ENCODE measurements around the gene IPCEF1. TPM values are rescaled to one million over a fixed set of nuclear protein-coding genes. Genes with fewer than 3 reads are reported as not detected.
A peak's percentile ranks its signal among the peaks of the same experiment; 100 is the strongest.

Gene IPCEF1
- total RNA-seq, 1 experiment from 2014 or later = 0.54 TPM

DNA sequence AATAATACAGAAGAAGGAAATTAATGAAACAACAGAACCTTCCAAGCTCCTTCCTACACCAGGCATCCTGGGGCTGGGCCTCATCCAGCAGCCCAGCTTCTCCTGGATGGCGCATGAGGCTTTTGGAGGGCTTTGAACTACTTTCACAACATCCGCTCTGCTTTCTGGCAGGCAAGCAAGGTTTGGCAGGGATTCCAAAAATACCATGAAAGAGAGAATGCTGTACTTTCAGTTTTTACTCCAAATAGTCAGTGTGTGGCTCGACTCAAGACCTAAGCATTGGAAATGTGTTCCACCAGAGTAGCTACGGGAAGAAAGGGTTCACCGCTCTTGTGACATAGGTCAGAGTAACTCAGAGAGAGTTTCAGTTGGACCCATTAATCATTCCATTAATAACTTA lies 192.2 kb downstream of the IPCEF1 start:
- DNase-seq (ENCODE audit: low spot score) = peak; percentile 76

DNA sequence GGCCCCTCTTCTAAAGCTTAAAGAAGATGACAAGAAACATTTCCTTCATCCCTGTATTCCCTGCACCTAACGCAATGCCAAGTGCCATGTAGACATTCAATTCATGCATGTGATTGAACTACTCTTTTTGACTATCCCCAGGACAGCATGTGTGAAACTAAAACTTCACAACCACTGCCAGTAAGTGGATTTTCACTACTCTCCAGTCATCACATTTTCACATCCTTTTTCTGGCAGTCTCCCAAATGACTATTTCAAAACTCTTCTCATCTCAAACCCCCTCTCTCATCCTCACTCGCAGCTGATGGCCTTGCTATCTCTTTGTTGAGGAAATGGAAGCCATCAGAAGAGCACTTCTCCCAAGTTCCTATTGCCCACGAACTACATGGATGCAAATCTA lies 194.9 kb downstream of the IPCEF1 start:
- DNase-seq (ENCODE audit: low spot score) = no peak

DNA sequence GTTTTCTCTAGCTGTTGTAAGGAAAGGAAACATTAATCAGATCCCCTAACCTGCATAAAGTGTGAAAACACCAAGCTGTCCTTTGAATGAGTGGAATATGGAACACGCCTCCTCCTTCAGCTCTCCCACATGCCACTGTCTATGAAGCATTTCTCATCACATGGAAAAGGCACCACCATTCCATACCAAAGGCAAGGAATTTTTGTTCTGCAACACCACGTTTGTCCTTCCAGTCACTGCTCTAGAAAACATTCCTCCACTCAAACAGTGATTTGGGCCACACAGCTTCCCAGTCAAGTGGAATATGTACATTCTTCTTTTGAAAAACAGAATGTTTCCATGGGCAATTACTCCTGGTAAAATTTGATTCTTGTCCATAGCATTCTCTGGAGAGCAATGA lies 197.5 kb downstream of the IPCEF1 start:
- no peak for DNase-seq (ENCODE audit: low spot score)

DNA sequence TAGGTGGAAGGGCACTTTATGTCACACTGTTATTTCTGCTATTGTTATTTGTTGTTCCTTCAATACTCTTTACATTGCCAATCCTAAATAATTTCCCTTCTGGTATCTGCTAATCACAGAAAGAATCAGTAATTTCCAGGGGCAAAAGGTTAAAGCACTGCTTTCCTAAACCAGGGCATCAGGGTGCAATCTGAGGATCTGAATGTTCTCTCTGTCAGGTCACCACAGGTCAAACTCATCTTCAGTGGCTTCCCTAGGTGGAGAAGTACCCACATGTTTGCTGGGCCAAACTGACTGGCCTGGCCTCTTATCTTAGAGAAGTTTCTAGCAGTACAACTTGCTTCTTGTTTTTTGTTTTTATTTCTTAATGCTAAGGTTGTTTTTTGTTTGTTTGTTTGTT lies 198.9 kb downstream of the IPCEF1 start:
- DNase-seq (ENCODE audit: low spot score) = no peak

DNA sequence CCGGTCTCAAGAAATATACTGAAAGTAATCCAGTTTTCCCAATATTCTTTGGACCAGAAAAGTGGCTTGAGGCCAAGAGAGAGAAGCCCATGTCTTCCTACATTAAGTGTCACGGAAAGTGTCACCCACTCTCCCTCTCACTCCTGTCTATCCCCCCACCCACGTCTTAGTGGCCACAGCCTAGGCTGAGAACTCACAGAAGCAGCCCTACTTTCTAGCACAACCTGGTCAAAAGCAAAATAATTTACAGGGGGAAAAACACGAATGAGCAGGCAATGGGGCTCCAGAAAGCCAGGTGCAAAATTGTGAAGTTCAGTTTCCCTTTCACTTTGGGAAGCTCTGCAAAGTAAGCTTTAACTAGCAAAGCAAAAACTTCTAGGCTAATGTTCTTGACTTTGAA lies 199.5 kb downstream of the IPCEF1 start:
- DNase-seq (ENCODE audit: low spot score) = no peak

DNA sequence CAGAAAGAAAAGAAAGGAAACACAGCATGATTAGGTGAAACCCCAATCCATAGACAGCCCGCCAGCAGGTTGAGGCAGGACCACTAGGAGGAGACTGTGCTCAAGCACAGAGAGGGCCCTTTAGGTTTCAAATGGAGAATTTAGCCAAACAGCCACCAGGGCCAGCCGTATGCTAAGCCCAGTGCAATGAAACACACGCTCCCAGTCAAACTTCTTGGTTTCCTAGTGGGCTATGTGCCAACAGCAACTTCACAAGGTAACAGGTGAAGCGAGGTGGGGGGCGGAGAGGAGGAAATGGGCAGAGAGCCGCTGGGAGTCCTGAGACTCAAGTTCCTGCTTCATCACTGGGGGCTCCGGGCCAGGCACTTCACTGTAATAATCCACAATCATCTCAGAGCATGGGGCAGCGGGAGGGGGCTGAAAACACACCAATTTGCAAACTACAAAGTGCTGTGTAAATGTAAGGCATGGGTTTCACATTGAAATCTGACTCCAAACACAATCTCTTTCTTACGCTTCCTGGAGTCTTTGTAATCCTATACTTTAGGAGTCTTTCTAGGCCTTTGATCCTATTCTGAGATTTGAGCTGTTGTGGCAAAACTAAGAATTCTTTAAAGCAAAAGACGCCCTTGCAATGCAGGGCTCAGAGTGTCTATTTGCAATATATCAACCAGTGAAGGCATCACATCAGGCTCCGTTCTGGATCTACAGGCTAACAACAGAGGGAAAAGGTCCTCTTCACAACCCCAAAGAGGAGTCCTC lies 200.3 kb downstream of the IPCEF1 start:
- peak; percentile 35 for DNase-seq (ENCODE audit: low spot score)

DNA sequence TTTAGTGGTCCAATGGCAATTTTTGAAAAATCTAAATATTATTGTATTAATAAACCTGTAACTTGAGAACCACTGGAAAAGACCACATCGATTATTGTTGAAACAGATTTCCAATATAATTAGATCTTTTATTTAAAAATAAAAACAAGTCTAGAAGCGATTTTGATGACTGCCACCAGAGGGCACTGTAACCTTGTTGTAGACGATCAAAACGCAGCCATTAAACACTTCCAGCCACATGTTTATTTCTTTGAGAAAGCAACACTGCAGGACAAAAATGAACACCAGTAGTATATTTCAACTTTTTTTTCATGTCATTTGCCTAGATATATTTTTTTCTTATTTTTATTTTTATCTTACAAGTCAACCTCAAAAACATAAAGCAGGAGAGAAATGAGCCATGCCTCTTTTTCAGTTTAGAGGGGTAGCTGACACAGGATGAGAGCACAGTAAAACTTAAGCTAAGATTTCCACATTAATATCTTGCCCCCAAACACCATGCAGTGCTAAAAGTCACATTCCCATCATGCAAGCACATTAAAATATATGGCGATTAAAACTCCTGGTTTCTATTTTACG lies 202.1 kb downstream of the IPCEF1 start:
- peak; percentile 60 for DNase-seq (ENCODE audit: low spot score)

DNA sequence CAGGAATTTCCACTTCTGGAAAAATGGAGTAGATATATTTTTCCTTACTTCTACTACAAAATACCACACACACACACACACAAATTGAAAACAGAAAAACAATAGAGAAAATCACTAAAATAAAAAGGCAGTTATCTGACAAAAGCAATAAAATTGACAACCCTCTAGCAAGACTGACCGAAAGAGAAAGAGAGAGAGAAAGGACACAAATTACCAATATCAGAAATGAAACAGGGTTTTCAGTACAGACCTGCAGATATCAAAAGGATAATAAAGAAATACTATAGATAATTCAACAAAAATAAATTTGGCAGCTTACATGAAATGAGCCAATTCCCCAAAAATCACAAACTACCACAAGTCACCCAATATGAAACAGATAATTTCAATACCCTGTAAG lies 212.8 kb downstream of the IPCEF1 start:
- DNase-seq (ENCODE audit: low spot score) = no peak

DNA sequence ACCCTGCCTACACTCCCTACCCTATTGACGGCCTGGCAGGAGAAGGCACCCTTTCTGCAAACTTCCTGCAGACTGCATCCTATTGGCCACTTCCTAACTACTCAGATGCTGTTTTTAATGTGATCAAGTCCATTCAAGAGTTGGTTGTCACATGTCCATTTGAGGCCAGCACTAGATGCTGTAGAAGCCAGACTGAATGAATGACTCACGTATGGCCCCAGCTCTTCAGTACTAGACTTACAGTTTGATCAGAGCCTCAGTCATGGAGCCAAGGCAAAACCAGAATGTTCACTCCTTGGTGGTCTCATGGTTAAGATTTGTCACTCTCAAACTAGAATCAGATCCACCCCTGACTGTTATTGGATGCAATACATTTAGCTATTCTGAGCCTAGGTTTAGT lies 215.9 kb downstream of the IPCEF1 start:
- no peak for DNase-seq (ENCODE audit: low spot score)

DNA sequence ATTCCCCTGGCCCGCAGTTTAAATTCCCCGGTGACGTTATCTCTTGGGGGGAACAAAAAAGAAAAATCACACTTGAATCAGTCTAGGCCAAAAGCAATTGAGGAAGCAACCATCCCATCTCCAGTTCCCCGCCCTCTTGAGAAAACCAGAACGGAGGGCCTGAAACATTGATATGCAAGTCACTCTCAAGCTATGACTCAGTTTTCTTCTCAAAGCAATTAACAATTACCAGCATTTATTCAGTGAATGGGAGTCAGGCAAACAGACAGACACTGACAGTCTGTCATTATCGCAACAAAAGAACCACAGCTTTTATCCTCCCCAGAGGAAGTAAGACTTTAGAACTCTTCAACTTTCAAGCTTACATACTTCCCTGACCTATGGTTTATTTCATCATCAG lies 216.7 kb downstream of the IPCEF1 start:
- DNase-seq (ENCODE audit: low spot score) = no peak

DNA sequence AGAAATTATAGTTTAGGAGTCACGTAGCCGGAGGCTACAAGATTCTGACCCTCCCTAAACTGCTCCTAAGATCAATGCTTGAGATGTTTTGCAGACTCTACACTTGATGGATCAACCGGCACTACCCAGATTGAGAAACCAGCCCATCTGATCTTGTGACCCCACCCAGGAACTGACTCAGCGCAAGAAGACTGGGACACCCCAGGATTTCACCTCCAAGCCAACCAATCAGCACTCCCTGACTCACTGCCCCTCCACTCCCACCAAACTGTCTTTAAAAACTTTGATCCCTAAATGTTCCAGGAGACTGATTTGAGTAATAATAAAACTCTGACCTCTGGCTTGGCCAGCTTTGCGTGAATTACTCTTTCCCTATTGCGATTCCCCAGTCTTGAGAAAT lies 217.8 kb downstream of the IPCEF1 start:
- DNase-seq (ENCODE audit: low spot score) = no peak

DNA sequence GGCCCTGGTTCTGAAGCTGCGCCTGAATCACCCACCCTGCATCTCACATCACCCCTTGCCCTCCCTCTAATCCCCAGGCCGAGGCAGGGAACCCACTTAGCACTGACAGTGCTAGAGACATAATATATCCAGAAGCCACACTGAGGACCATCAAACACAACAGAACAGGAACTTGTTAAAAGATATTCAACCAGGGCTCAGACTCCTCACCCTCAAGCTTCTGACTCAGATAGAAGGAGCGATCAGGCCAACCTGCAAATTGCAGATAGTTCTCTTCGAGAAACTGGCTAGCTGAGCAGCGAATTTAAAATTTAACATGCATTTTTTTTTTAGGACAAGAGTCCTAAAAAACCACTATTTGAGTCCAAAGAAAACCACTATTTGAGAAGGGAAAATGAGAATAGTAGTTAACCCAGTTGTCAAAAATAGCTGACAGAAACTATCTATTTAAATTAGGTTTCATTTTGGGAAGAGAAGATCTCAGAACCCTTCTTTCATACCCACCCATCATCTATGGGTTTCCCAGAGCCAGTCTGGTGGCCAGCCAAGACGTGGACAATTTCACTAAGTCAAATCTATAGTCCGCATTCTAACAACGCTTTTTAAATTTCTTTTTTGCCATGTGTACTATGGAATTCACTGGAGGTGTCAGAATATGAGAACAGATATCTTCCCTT lies 222.0 kb downstream of the IPCEF1 start:
- no peak for DNase-seq (ENCODE audit: low spot score)

DNA sequence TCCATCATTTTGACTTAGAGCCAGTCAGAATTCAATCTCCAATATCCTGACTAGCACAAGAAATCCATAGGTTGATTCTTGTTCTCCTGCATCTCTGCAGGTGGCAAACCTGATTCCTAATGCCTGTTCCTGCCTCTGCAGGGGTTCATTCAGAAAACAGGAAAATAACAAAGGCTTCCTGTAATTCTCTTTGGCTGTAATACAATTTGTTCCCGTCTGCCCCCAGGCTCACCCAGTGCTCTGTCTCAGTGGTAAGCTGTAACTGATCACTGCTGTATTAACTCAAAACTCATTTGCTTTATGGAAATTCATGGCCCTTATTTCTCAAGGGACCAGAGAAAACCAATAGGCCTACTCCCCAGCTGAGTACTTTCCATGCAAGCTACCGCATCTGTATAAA lies 228.9 kb downstream of the IPCEF1 start:
- no peak for DNase-seq (ENCODE audit: low spot score)

DNA sequence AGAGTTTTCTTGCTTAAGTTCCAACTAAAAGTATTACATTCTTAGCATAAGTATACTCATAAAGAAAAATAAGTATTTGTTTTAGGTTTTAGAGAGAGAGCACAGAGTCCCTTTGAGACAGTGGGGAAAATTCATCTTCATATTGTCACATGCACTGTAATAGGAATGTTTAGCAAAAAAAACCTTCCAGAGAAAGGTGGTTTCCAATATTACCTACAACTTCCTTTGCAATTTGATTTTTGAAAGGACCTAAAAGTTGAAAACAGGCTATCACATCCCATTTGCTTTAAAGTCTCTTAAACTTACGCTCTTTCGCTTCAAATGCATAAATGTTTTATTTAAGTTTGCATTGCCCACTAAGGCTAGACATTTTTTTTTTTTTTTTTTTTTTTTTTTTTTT lies 231.2 kb downstream of the IPCEF1 start:
- DNase-seq (ENCODE audit: low spot score) = no peak

DNA sequence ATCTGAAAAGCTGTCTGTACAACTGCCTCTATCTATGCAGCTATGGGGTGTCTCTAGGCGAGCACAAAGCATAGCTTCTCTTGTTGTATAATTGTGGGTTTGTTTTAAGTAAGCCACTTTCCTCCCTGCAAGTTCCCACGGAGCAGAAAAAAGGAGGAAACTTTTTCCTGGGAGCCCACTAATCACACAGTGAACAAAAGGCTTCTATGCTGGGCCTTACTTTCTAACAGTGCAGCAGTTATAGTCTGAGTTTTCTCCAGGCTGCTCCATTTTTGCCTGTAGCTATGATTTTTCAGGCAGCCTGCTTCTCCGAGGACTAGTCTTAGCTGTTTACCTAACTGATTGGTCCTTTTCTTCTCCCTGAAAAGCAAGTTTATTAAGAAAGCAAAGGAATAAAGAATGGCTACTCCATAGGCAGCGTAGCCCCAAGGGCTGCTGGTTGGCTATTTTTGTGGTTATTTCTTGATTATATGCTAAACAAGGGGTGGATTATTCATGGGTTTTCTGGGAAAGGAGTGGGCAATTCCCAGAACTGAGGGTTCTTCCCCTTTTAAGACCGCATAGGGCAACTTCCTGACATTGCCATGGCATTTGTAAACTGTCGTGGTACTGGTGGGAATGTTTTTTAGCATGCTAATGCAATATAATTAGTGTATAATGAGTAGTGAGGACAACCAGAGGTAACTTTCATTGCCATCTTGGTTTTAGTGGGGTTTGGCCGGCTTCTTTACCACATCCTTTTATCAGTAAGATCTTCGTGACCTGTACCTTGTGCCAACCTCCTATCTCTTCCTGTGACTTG lies 233.2 kb downstream of the IPCEF1 start:
- DNase-seq (ENCODE audit: low spot score) = no peak

DNA sequence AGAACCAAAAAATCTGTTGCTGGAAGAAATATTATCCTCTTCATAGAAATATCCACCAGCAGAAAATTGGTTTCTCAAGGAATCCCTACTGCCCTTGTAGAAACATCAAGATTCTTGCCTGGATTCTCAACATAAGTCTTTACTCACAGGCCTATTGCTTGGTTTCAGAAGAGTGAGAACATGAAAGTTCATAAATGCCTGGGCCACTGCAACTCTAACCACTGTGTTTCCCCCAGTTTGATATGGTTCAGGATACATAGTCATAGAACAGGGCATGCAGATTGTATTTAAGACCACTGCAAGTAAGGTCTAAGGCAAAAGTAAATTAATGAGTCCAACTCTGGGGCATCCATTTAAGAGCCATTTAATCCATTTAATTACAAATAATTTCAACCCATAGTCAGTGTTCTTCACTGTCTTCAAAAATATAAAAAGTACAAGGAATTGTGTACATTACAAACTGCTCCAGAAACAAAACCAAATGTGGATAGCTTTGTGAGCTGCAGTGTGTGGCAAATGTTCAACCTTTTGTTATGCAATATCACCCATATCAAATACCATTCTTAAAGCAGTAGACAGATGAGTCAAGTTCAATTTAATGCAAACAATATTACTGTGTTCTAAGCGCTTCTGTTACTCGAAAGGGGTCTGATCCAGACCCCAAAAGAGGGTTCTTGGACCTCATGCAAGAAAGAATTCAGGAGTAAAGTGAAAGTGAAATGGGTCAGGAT lies 234.2 kb downstream of the IPCEF1 start:
- DNase-seq (ENCODE audit: low spot score) = no peak

DNA sequence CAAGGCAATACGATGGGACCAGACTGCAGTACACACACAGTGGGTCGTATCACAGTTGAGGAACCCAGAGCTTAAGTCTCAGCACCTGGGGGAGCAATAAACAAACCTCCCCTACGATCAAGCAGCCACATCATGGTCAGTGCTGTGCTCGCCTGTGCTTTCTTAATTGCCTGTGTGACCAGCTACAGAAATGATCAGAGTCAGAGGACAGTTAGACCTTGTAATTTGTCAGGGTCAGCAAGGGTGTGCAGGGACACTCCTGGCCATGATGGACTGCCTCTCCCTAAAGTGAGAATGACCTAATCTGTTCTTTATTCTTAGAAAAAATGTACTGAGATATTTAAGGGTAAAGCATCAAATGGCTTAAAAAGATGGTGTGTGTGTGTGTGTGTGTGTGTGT lies 239.1 kb downstream of the IPCEF1 start:
- DNase-seq (ENCODE audit: low spot score) = no peak

DNA sequence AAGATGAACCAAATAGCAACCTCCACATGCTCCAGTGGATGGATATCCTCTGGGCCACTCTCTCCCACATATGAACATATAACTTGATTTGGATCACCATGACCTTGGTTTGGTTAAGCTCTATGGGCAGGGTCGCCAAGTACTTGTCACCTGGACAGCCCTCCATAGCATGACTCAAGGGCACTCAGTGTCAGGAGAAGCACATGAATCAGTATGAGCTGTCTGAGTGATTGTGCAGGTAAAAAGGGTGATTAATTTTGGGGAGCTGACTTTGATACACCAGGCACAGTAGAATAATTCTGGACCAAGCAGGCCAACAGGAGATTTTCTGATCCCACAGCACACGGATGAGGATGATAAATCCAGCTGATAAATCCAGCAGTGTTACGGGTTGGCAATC lies 243.2 kb downstream of the IPCEF1 start:
- DNase-seq (ENCODE audit: low spot score) = no peak

DNA sequence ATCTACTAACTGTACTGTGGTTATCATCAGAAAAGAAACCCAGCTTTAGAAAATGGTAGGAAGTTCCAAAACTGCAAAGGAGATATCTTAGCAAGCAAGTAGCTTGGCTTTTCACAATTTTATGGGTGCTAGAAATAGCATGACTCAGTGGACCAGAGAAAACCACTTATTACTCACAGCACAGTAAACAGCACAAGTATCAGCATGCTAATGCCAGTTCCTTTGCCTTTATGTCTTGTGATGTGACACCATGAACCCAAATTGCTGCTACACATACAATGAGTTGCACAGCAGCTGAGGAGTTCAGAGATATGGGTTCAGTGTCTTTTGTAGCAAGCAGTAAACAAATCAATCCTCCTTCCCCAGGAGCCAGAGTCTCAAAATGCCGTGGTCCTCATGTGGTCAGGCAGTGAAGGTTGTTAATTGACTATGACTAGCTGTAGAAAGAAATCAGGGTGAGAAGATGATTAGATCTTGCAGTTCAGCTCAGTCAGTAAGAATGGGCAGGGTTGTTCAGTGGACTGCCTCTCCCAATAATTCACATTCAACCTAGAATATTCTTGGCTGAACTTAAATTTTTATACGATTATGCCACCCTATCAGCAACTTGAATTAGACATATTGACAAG lies 244.3 kb downstream of the IPCEF1 start:
- no peak for DNase-seq (ENCODE audit: low spot score)

DNA sequence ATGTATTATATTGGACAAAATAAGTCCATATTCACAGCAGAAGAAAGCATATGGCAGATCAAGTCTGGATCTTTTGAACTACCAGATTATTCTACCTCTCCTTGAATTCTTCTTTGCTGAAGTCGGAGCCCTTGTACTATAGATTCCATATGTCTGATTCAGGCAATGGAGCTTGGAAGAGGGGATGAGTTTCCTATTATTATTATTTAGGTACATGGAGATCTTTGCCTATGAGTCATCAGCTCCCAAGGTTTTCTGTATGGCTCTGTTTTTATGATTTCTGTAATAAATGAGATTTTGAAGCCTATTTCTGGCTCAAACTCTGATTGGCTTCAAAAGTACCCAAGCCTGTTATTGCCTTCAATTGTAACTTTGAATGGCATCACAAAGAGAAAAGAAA lies 245.6 kb downstream of the IPCEF1 start:
- DNase-seq (ENCODE audit: low spot score) = no peak

DNA sequence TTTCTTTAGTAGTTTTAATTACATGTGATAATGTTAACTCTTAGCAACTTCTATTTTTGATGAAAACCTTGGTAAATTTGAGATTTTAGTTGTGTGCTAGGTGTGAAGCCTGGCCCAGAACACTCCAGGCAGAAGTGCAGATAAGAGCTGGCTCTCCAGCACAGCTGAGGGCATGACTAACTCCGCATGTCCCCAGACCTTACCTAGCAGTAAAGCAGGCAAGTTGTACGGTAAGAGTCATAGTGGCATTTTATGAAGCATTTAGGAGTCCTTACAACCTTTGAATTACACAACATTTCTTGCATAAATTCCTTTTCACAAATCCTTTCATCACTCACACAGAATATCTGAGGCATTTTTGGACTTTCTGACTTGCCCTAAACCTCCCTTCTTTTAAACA lies 250.4 kb downstream of the IPCEF1 start:
- DNase-seq (ENCODE audit: low spot score) = no peak

Data from H4 (cell line).